ENCODE measurements around the gene GPC6.

DNA sequence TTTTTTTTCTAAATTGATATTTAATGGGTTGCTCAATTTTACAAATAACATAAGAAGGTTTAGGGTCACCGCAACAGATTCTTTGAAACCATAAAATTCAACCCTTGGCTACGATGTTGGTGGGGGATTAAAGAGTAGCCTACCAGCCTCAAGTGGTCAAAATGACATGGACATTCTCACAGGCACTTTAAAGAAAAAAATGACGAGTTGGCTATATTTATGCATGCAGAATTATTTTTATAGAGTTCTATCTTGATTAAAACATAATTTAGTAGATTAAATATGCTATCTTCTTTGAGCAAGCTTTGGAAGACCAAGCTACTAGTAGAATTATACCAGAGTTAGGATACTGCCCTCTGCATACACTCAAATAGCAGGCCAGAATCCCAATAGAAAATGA, 959.9 kb downstream of the GPC6 start:
- TF ChIP-seq CTCF (IDR thresholded peaks at IDR 0.05) (no peak), EZH2 (IDR thresholded peaks at IDR 0.05; ENCODE audit: borderline replicate concordance, insufficient read depth, low read depth, low read length, poor library complexity, severe bottlenecking) (no peak)

Data from B cell (primary cell).